Lower leg skin (tissue), 4 donors: ENCODE data around the gene LSM14B. TPM values are rescaled to one million over a fixed set of nuclear protein-coding genes. Genes with fewer than 3 reads are reported as not detected.

ENCODE experiments used
- DNase-seq, 2 donors: peaks; one replicate each; pipeline ENCODE4 v3.0.0-alpha.2; 2019; ENCODE audit warnings: low spot score in 2 of 2
- H3K4me3 ChIP-seq: fragments of 200-600 bp; sonication (generic); 2 replicates; pipeline ENCODE4 v1.5.1; 2017; ENCODE audit warnings: mild to moderate bottlenecking, low read depth; ENCODE audit not compliant: poor library complexity, severe bottlenecking
- CTCF ChIP-seq, 3 donors: fragments of 450-650 bp; IDR thresholded peaks; one replicate each; pipeline ENCODE4 v1.5.1; 2016; ENCODE audit warnings: antibody characterized with exemption in 3 of 3, mild to moderate bottlenecking in 3 of 3, moderate library complexity in 2 of 3
- POLR2A ChIP-seq, 2 donors: fragments of 450-650 bp; IDR thresholded peaks; one replicate each; pipeline ENCODE4 v1.6.1; 2016 to 2017; ENCODE audit warnings: antibody characterized with exemption in 2 of 2, mild to moderate bottlenecking in 1 of 2, moderate library complexity in 1 of 2
- WGBS, 2 donors: methylation state at CpG; one replicate each; pipeline ENCODE4 v1.1.5; 2018; 5-methylcytosine and 5-hydroxymethylcytosine counted together
- intact Hi-C: fragments of 100-400 bp; cut with DNase I; formaldehyde crosslinking; loops from one replicate; pipeline ENCODE4 v1.15.0; 2023; ENCODE audit warnings: low total_unique reads
- total RNA-seq, 4 donors: library from RNA; depleted of rRNA; stranded (reverse); fragments of >200 nt; gene quantifications; one replicate each; pipeline ENCODE4 v1.1.0, GENCODE V29; 2016

Gene LSM14B
- total RNA-seq, 4 donors from 2014 or later = 44.9 to 60.3 (median 49.9) TPM

- no peak for DNase-seq
- intact Hi-C loops = no loop called here
- WGBS, 2 donors = 96 to 97% methylated on average over 38 of the region's 38 CpGs
- TF ChIP-seq POLR2A (IDR thresholded peaks at IDR 0.05) = no peak
- no peak for TF ChIP-seq CTCF (IDR thresholded peaks at IDR 0.05)
- H3K4me3 ChIP-seq = no peak overlapping the region
Measured at GRCh38 chr20:62162765-62163484, 40.6 kb downstream of the LSM14B start.

- 92 to 95% methylated on average over 17 to 25 of the region's 25 CpGs for WGBS, 2 donors
- TF ChIP-seq POLR2A (IDR thresholded peaks at IDR 0.05) = no peak
- TF ChIP-seq CTCF (IDR thresholded peaks at IDR 0.05) = no peak
- intact Hi-C loops = no loop called here
- H3K4me3 ChIP-seq = no peak overlapping the region
- no peak for DNase-seq
Measured at GRCh38 chr20:62163485-62163865, 41.2 kb downstream of the LSM14B start.

- 81 to 84% methylated on average over 13 to 29 of the region's 29 CpGs for WGBS, 2 donors
- TF ChIP-seq CTCF (IDR thresholded peaks at IDR 0.05) (no peak), POLR2A (IDR thresholded peaks at IDR 0.05) (no peak)
- no peak for DNase-seq
- intact Hi-C loops = no loop called here
- H3K4me3 ChIP-seq = no peak overlapping the region
Measured at GRCh38 chr20:62163986-62164762, 41.9 kb downstream of the LSM14B start.

GRCh38 chr20:62164879-62165761 is 42.8 kb downstream of the LSM14B start:
- H3K4me3 ChIP-seq = no peak overlapping the region
- no peak for DNase-seq
- intact Hi-C loops = no loop called here
- WGBS, 2 donors = 95 to 97% methylated on average over 41 of the region's 41 CpGs
- TF ChIP-seq POLR2A (IDR thresholded peaks at IDR 0.05) = no peak

- 83 to 88% methylated on average over 20 to 25 of the region's 25 CpGs for WGBS, 2 donors
- no peak overlapping the region for H3K4me3 ChIP-seq
- intact Hi-C loops = no loop called here
- DNase-seq = no peak
- no peak for TF ChIP-seq CTCF (IDR thresholded peaks at IDR 0.05)
- TF ChIP-seq POLR2A (IDR thresholded peaks at IDR 0.05) = no peak
Measured at GRCh38 chr20:62165762-62166399, 43.6 kb downstream of the LSM14B start.
